Neural cell (in vitro differentiated cells): ENCODE results near the gene GAB1. TPM values are rescaled to one million over a fixed set of nuclear protein-coding genes. Genes with fewer than 3 reads are reported as not detected.

Experiments
- H2AFZ ChIP-seq: fragments of 200-600, 300-800 bp; sonication (generic), shearing (Covaris generic); 2 replicates; pipeline ENCODE4 v1.6.0; 2014; ENCODE audit warnings: low read depth, mild to moderate bottlenecking, antibody characterized with exemption, low read length, moderate library complexity
- H3F3A ChIP-seq: fragments of 200-600 bp; shearing (Covaris generic); 2 replicates; pipeline ENCODE4 v1.6.1; 2016; ENCODE audit warnings: mild to moderate bottlenecking, moderate library complexity, mixed read lengths, antibody characterized with exemption, low read length; ENCODE audit not compliant: insufficient read depth, poor library complexity, severe bottlenecking
- H3K27ac ChIP-seq: fragments of 200-600, 300-800 bp; sonication (generic), shearing (Covaris generic); 2 replicates; pipeline ENCODE4 v1.5.1; 2014; ENCODE audit warnings: mild to moderate bottlenecking, low read length, moderate library complexity
- H3K27me3 ChIP-seq: fragments of 300-800, 200-600 bp; sonication (generic), shearing (Covaris generic); 2 replicates; pipeline ENCODE4 v1.6.0; 2014; ENCODE audit warnings: mild to moderate bottlenecking, low read depth, low read length, moderate library complexity; ENCODE audit not compliant: insufficient read depth
- H3K36me3 ChIP-seq: fragments of 300-800, 200-600 bp; sonication (generic), shearing (Covaris generic); 2 replicates; pipeline ENCODE4 v1.5.1; 2014; ENCODE audit warnings: mild to moderate bottlenecking, antibody characterized with exemption, low read length, moderate library complexity; ENCODE audit not compliant: insufficient read depth
- H3K4me2 ChIP-seq: fragments of 300-800, 200-600 bp; sonication (generic), shearing (Covaris generic); 2 replicates; pipeline ENCODE4 v1.6.0; 2014; ENCODE audit warnings: mild to moderate bottlenecking, low read length
- H3K4me3 ChIP-seq: fragments of 300-800, 200-600 bp; sonication (generic), shearing (Covaris generic); 2 replicates; pipeline ENCODE4 v1.5.1; 2014; ENCODE audit warnings: mild to moderate bottlenecking, low read length, moderate library complexity
- H3K79me2 ChIP-seq: fragments of 200-600 bp; shearing (Covaris generic); replicated peaks from 2 replicates; pipeline ENCODE4 v1.6.0; 2014; ENCODE audit warnings: mild to moderate bottlenecking, low read length, moderate library complexity; ENCODE audit not compliant: insufficient read depth
- H3K9ac ChIP-seq: fragments of 300-800, 200-600 bp; sonication (generic), shearing (Covaris generic); 2 replicates; pipeline ENCODE4 v1.6.1; 2016; ENCODE audit warnings: mild to moderate bottlenecking, low read length, mixed read lengths
- H3K9me2 ChIP-seq: fragments of 200-600 bp; shearing (Covaris generic); 2 replicates; pipeline ENCODE4 v1.6.1; 2016; ENCODE audit warnings: mild to moderate bottlenecking, low read length, mixed read lengths; ENCODE audit not compliant: insufficient read depth
- H3K9me3 ChIP-seq: fragments of 200-600, 300-800 bp; sonication (generic), shearing (Covaris generic); 2 replicates; pipeline ENCODE4 v1.6.1; 2016; ENCODE audit warnings: mild to moderate bottlenecking, mixed run types, low read length, moderate library complexity, mixed read lengths
- H4K20me1 ChIP-seq: fragments of 200-600 bp; shearing (Covaris generic); 2 replicates; pipeline ENCODE4 v1.6.1; 2016; ENCODE audit warnings: mild to moderate bottlenecking, mixed run types; ENCODE audit not compliant: insufficient read depth
- CTCF ChIP-seq: fragments of 450-650 bp; IDR thresholded peaks from 2 replicates; pipeline ENCODE4 v1.5.1; 2014; ENCODE audit warnings: antibody characterized with exemption, mild to moderate bottlenecking, moderate library complexity; ENCODE audit not compliant: poor library complexity, severe bottlenecking
- EP300 ChIP-seq: fragments of 450-650 bp; conservative IDR thresholded peaks from 2 replicates; pipeline ENCODE4 v1.6.1; 2014; ENCODE audit warnings: antibody characterized with exemption, mild to moderate bottlenecking, moderate library complexity; ENCODE audit not compliant: poor library complexity, severe bottlenecking
- EZH2 ChIP-seq: fragments of 200-600, 300-800 bp; shearing (Covaris generic), sonication (generic); IDR thresholded peaks from 2 replicates; pipeline ENCODE4 v1.6.1; 2014; ENCODE audit warnings: antibody characterized with exemption, low read length, borderline replicate concordance, mild to moderate bottlenecking; ENCODE audit not compliant: insufficient read depth, poor library complexity, severe bottlenecking
- MXI1 ChIP-seq: fragments of 450-650 bp; conservative IDR thresholded peaks from 2 replicates; pipeline ENCODE4 v1.6.1; 2014; ENCODE audit warnings: antibody characterized with exemption, mild to moderate bottlenecking; ENCODE audit not compliant: poor library complexity, severe bottlenecking
- POLR2AphosphoS5 ChIP-seq: IDR thresholded peaks from 2 replicates; pipeline ENCODE4 v1.6.1; 2012
- RAD21 ChIP-seq: fragments of 450-650 bp; conservative IDR thresholded peaks from 2 replicates; pipeline ENCODE4 v1.6.1; 2014; ENCODE audit warnings: antibody characterized with exemption, mild to moderate bottlenecking, moderate library complexity
- REST ChIP-seq: IDR thresholded peaks from 2 replicates; pipeline ENCODE4 v1.6.1; 2012; ENCODE audit warnings: borderline replicate concordance
- SMC3 ChIP-seq: fragments of 450-650 bp; conservative IDR thresholded peaks from 2 replicates; pipeline ENCODE4 v1.6.1; 2014; ENCODE audit warnings: antibody characterized with exemption, mild to moderate bottlenecking, moderate library complexity; ENCODE audit not compliant: poor library complexity
- TAF1 ChIP-seq: IDR thresholded peaks from 2 replicates; pipeline ENCODE4 v1.6.1; 2012; ENCODE audit warnings: low read depth
- polyA plus RNA-seq: library from polyadenylated mRNA; depleted of rRNA; stranded (reverse); fragments of >200 nt; gene quantifications from 2 replicates; pipeline ENCODE4 v1.2.3, GENCODE V29; 2014

The GAB1 gene
- polyA plus RNA-seq, 1 donor from 2014 or later: 2.4 TPM

GRCh38 chr4:143438710-143439109 lies 102.0 kb downstream of the GAB1 start:
- H2AFZ ChIP-seq: no peak overlapping the region

GRCh38 chr4:143441109-143441508 lies 104.4 kb downstream of the GAB1 start:
- Histone ChIP-seq H3K4me2 (no peak overlapping the region), H3F3A (no peaks in the 10 kb centered on the region), H3K9ac (no peak overlapping the region), H4K20me1 (no peaks in the 10 kb centered on the region), H3K9me3 (no peaks in the 10 kb centered on the region), H3K27me3 (no peaks in the 10 kb centered on the region), H3K79me2 (no peaks in the 10 kb centered on the region), H2AFZ (no peak overlapping the region), H3K27ac (no peak overlapping the region), H3K9me2 (no peaks in the 10 kb centered on the region), H3K36me3 (no peaks in the 10 kb centered on the region), H3K4me3 (no peak overlapping the region)
- no peak for TF ChIP-seq EP300
- TF ChIP-seq SMC3: no peak
- no peak for TF ChIP-seq EZH2
- no peak for TF ChIP-seq CTCF
- no peak for TF ChIP-seq TAF1
- TF ChIP-seq POLR2AphosphoS5: no peak
- TF ChIP-seq REST: no peak

More at GRCh38 chr4:143438710-143439109, 102.0 kb downstream of the GAB1 start:
- Histone ChIP-seq H3K4me2 (no peak overlapping the region), H3K79me2 (no peaks in the 10 kb centered on the region), H3K4me3 (no peak overlapping the region), H3K27ac (no peak overlapping the region), H3K27me3 (no peaks in the 10 kb centered on the region), H3K36me3 (no peaks in the 10 kb centered on the region), H3K9me2 (no peaks in the 10 kb centered on the region), H3K9ac (no peak overlapping the region), H3F3A (no peaks in the 10 kb centered on the region), H4K20me1 (no peaks in the 10 kb centered on the region), H3K9me3 (no peaks in the 10 kb centered on the region)
- TF ChIP-seq POLR2AphosphoS5 (no peak), TAF1 (no peak), REST (no peak), RAD21 (no peak), SMC3 (no peak), CTCF (no peak), MXI1 (no peak), EZH2 (no peak), EP300 (no peak)
